ENCODE results near the gene CASD1.

The CASD1 gene

DNA sequence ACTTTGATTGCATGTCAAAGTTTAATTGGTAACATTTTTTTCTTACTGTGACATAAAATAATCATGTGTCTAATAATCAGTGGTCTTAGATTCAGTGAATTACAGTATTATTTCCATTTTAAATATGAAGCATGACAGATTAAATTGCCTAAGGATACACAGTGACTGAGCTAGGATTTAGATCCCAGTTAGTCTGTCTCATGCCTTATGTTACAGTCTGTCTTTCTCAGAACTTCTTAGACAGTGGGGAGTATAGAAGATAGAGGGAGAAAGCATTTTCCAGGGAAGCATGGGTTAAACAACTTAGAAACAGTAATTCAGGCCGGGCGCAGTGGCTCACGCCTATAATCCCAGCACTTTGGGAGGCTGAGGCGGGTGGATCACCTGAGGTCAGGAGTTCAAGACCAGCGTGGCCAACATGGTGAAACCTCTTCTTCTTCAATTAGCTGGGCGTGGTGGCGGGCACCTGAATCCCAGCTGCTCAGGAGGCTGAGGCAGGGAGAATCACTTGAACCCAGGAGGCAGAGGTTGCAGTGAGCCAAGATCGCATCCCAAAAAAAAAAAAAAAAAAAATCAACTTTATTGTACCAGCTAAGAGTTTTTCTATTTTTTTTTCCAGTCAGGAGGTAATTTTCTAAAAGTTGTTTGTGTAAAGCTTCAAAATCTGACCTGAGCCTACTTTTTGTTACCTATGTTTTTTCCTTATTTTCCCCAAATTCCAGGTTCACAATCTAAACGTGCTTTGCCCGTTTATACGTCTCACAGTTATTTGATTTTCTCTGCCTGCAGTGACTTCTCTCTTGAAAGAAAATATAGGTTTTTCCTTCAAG is 3.3 kb downstream of the CASD1 start:
- no peak for DNase-seq (ENCODE audit: low read depth in 3 of 3, low spot score in 1 of 3)

DNA sequence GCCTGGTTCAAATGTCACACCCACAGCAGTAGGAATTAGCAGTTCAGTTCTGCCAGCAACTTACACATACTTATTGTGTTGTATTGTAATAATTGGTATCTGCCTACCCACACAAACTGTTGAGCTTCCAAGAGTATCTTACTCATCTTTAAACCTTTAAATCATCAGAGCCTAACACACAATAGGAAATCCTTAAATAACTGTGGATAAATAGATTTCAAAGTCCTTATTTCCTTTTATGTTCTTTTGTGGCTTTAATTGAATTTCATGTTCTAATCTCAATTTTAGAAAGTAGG is 3.9 kb downstream of the CASD1 start:
- DNase-seq (ENCODE audit: low read depth in 3 of 3, low spot score in 1 of 3) = no peak

DNA sequence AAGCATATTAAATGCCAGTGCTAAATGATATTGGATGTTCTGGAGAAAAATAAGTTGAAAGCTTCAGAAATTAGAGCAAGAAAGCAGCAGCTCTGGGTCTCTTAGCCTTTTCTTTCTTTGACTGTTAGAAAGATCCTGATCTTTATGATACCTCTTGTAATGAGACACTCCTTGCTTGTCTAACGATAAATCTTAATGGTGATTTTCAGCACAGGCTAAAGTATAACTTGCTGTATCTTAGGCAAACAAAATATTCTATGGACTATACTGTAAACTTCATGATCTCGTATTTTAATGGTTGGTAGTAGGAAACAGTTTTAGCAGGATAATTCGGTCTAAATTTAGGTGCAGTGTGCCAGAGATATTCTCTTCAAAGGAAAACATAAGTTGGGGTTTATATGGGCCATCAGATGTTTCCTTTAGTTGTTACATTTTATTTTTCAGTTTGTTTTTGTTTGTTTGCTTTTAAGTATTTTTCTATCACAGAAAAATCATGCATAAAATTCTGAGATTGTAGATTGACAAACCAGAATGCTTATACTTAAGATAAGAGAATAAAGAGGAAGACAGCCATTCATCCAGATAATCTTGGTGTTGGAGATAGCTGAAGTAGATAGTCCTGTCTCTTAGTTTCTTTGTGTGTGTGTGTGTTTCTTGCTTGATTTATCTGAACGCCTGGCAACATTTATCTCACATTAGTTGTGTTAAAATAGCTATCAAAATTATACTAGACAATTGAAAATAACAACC is 4.7 kb downstream of the CASD1 start:
- no peak for DNase-seq (ENCODE audit: low read depth in 3 of 3, low spot score in 1 of 3)

DNA sequence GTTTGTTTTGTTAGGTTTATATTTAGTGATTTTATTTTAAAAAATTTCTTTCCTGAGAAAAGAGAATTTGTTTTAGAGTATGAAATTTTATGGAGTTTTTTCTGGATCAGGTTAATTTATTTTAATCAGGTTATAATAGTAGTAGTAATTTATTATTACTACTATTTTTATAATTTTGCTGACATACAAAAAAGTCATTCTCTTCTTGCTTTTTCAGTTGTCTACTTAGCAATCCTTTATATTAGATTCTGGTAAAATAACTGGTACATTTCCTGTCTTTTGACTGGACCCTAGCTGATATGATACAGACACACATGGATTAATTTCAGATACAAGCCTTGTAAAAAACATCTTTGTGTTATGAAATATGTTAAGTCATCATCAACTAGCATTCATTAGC is 5.3 kb downstream of the CASD1 start:
- DNase-seq (ENCODE audit: low read depth in 3 of 3, low spot score in 1 of 3) = no peak

DNA sequence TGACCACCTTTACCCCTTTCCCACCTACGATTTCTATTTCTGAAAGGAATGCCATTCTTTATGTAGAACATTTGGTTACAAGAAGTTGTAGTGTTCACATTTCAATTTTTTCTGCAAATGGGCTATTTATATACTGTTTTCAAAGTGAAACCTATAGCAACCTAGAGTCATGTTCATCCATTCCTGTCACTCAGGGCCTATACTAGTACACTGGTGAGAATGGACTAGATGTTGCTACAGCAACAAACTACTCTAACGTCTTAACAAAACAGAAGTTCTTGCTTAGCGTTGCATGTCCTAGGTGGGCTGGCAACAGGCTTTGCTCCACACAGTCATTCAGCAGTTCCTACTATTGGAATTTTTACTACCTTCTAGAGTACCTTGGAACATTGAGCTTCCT is 16.3 kb downstream of the CASD1 start:
- no peak for DNase-seq (ENCODE audit: low read depth in 3 of 3, low spot score in 1 of 3)

DNA sequence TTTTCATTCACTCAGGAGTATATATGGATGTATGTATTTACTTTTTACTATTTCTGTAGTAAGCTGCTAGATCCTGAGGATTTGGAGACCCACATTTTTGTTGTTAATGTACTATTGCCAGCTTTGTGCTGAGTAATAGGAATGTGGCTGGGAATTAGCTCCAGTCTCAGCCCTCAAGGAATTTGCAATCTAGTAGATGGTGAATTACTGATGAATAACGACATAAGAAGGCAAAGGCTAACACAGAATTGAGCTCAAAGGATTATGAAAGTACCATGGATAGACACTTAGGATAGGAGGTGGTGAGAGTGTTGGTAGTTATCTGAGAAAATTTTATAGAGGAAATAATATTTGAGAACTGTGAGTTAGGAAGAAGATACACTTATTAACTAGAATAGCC is 19.9 kb downstream of the CASD1 start:
- no peak for DNase-seq (ENCODE audit: low read depth in 3 of 3, low spot score in 1 of 3)

DNA sequence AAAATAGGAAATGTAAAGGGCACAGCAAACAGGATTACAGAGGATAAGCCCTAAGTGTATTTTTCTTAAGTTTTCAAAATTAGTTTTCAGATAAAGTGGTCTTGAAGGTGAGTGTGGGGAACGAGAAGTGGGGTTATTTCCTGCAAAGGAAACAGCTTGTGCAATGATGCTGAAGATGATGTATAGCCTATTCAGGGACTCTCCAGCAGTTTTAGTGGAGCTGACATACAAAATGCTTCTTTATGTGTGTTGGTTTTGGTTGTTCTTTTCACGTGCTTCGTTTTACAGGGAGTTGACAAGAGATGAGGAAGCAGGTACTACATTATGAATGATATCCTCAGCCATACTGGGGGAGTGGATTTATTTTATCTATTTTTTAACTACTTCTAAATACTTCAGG is 20.5 kb downstream of the CASD1 start:
- DNase-seq (ENCODE audit: low read depth in 3 of 3, low spot score in 1 of 3) = no peak

DNA sequence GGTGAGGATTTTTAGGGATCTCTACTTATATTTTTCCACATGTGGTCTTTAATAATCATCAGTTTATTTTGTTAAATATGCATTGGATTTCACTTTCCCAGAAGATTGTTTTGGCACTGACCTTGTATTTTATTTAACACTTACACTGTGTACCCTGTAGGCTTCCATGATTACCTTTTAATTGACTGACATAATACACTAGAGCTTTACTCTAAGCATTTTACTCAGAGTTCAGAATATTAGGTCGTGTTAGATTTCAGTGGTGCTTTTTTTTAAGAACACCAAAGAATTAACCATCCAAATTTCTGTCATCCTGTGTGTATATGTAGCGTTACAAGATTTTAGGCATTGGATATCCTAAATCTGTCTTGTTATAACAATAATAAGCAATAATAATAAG is 23.1 kb downstream of the CASD1 start:
- DNase-seq (ENCODE audit: low read depth in 3 of 3, low spot score in 1 of 3) = no peak

DNA sequence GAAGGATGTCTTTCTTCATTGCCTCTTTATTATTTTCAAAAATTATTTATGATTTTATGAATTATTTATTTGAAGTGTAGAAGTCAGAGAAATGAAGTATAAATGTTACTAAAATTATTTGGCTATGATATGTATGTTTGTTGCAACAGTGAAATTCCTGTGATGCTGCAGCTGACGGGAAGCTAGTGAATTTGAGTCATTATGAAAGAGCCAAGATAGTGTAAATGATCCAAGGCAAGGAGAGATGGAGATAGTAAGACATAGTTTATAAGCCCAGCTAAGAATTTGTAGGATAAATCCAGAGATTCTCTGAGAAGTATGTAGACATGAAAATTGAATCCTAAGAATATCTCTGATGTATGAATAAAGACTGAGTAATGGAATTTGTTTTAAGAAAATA is 30.8 kb downstream of the CASD1 start:
- DNase-seq (ENCODE audit: low read depth in 3 of 3, low spot score in 1 of 3) = no peak

DNA sequence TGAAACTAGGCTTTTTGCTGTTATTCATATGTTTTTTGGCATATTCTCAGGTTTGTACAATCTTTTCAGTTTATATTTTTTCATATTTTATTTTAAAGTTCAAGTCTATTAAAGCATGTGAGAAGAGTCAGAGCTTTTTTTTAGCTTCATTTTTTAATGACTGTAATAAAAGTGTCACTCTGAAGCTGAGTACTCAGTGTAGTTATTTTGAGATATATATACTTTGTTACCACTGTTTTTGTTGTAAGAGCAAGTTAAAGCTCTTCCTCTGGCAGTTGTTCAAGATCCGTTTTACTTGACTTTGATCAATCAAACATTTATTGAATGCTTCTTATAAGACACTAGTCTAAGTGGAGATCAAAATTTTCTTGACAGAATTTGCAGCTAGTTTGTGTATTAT is 37.5 kb downstream of the CASD1 start:
- no peak for DNase-seq (ENCODE audit: low read depth in 3 of 3, low spot score in 1 of 3)

DNA sequence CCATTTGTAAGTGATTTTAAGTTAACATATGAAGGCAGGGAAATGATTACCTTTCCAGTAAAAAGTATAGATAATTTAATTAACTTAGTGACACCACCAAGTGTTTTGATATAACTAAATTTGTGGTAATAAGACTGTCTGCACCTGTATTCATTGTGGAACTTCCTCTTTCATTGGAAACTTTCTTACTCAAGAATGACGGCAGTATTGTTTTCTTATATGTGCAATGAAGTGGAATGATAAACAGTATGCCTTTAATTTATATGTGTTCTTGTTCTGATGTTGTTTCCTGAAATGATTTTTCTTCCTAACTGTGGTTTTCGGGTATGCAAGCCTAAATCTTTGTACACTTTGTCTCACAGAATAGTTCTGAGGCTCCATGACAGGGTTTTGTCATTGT is 46.4 kb downstream of the CASD1 start:
- no peak for DNase-seq (ENCODE audit: low read depth in 3 of 3, low spot score in 1 of 3)

DNA sequence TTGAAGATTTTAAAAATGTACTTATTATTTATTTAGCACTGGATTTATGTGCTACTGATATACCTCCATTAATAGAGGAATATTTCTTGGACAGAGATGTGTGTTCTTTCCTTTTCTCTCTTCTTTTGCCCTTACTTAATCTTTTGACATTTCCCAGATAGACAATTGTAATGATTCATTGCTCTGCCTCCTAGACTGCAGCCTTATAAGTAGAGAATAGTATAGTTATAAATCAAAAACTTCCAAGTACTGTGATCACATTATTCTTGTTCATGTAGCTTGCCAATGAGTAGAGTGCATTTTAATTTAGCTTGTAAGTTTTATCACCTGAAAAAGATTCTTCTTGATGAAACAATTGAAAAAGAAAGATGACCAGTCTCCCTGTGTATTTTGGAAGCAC is 47.6 kb downstream of the CASD1 start:
- DNase-seq (ENCODE audit: low read depth in 3 of 3, low spot score in 1 of 3) = no peak

DNA sequence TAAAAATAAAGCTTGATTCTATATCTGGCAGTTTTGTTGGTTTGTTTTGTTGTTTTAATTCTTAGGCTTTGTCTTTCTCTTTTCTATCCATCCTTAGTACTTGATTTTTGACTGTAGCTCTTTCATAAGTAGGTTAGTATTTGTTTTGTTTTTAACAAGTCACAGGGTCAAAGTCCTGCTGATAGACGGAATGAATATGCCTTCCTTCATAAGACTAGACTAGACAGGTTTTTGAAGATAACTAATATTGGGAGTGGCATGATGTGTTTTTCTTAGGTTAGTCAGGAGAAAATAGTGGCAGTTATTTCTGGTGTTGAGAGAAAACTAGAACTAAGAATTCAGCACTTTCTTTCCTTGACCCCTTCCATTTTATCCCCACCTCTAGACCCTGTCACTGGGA is 50.4 kb downstream of the CASD1 start:
- no peak for DNase-seq (ENCODE audit: low read depth in 3 of 3, low spot score in 1 of 3)

DNA sequence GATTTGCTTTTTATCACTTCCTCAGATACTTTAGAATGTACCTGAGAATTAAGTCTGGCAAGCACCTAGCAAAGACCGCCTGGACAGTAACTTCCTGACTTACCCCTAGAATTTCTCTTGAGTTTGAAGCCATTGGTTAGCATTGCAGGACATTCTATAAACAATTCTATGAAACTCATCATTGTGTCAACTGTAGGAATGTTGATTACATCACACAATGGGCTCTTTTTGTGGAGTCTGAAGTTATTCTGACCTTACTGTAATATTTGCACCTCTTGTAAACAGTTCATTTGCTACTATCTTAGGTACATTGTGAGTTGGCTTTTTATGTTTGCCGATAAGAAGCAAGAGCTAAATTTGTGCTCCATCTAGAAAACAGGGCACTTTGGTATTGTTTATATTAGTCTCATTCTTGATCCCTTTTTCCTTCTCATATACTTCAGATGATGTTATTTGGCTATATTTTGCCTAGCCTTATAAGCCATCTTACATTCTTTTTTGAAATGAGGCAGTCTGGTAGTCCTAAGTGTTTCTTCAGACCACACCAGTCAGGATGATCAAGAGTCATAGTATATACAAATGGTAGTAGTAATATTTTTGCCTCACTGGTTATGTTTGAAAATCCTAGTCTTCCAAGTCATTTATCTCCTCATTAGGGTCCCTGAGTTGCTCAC is 52.4 kb downstream of the CASD1 start:
- DNase-seq (ENCODE audit: low read depth in 3 of 3, low spot score in 1 of 3) = no peak

DNA sequence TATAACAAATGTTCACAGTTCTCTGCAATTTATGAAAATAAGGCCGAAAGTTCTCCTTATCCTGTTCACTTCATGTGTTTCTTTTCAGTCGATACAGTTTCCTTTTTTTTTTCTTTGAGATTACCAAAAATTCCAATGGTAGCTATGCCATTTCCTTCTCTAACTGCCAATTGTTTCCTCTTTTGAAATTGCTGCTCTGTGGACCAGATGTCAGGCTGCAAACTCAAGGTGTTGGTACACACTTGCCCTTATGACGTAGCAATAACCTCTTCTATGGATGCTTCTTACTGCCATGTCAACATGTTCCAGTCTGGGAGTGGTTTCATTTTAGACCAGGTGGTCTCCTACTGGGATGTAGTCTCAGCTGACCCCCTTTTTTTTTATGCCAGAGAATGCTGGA is 52.9 kb downstream of the CASD1 start:
- DNase-seq (ENCODE audit: low read depth in 3 of 3, low spot score in 1 of 3) = no peak

DNA sequence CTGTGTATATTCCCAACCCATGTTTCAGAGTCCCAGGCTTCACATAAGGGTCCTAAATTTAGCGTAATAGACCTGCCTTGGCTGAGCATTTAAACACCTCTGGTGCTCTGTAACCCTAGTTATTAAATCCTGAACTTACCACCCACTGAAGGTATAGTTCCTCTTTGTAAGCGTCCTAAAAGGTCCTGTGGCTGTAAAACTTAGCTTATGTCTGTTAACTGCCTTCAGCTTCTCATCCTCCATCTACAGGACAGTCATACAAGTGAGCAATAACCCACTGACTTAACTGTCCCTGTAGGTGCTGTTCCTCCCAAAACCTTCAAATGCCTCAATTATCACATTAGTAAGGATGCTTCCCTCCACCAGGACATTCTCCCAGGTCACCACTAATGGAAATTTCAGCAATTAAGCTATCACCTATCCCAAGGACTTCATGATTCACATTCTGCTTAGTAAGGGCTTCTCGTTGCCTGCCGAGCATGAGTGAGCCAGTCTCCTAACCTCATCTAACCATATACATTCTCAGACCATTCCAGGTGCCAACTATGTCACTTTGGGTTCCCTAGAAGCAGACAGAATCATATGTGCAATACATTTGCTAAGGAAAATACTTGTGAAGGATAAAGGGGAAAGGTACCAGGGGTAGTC is 55.8 kb downstream of the CASD1 start:
- DNase-seq (ENCODE audit: low read depth in 3 of 3, low spot score in 1 of 3) = no peak

DNA sequence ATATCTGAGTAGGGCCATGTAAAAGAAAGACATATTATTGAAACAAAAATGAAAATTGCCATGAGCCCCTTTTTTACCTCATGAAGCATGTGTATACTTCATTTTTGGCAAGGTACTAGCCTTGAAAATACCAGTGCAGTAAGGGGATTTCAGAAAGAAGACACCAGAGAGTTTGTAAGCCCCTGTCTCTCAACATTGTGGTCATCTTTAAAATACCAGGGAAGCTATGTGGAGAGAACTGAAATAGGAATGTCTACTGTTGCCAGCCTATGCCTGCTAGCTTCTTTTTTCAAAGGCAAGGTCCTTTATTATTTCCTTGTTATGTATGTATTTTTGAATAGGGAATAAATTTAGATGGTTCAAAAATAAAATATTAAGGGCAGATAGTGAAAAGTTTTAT is 57.8 kb downstream of the CASD1 start:
- DNase-seq (ENCODE audit: low read depth in 3 of 3, low spot score in 1 of 3) = no peak

DNA sequence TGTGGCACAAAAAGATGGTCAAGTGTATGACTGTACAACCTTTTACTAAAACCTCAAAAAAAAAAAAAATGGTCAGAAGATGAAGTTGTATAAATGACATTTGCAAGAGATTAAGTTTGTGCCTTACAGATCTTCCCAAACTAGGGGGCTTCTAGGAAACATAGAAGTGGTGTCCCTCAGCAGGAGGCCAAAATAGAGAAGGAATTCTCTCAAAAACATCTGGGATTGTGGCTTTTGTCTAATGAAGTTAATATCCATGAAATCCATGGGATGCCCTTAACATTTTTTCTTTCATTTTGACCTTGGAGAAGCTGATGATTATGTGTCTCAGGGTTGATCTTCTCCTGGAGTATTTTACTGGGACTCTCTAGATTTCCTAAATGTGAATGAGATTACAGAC is 62.2 kb downstream of the CASD1 start:
- DNase-seq (ENCODE audit: low read depth in 3 of 3, low spot score in 1 of 3) = no peak

DNA sequence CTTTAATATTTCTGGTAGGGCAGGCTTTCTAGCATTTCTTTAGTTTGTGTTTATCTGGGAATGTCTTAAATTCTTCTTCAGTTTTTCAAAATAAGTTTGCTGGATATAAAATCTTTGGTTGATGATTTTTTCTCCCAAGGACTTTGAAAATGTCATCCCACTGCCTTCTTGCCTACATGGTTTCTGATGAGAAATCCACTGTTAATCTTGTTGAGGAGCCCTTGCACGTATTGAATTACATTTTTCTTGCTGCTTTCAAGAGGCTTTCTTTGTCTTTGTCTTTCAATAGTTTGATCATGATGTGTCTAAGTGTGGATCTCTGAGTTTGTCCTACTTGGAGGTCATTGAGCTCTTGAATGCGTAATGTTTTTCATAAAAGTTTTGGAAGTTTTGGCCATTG is 66.0 kb downstream of the CASD1 start:
- DNase-seq (ENCODE audit: low read depth in 3 of 3, low spot score in 1 of 3) = no peak

DNA sequence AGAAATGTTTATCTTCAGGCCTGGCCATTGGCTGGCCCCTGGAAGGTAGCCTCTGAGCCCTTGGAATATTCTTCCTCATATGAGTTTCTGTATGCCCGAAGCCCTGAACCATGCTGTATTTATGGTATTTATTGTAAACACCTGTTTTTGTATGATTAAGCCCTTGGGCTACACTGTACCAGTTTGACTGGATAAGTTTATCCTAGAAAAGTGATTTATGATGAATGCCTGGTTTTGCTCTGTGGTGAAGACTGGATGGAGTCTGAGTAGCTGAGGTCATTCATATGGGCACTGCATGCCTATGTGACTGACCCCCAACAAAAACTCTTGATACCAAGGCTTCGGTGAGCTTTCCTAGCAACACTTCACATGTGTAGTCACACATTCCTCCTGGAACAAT is 66.7 kb downstream of the CASD1 start:
- DNase-seq (ENCODE audit: low read depth in 3 of 3, low spot score in 1 of 3) = no peak

DNA sequence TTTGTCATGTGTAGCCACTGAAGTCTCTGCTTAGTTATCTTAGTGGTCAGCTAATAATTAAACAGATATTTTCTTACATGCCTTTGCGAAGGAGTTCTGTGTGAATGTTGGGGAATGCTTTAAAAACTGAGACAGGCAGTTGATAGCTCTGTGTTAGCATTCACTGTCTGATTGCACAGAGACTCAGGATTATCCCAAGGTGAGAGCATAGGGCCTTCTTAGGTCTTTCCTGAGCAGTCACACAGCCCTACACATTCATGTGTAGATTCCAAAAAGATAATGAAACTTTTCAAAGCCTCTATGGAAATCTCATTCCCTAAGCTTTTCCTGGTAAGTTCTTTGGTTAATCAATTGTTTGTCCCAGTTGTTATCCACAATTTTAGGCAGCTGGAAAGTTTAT is 67.7 kb downstream of the CASD1 start:
- no peak for DNase-seq (ENCODE audit: low read depth in 3 of 3, low spot score in 1 of 3)

DNA sequence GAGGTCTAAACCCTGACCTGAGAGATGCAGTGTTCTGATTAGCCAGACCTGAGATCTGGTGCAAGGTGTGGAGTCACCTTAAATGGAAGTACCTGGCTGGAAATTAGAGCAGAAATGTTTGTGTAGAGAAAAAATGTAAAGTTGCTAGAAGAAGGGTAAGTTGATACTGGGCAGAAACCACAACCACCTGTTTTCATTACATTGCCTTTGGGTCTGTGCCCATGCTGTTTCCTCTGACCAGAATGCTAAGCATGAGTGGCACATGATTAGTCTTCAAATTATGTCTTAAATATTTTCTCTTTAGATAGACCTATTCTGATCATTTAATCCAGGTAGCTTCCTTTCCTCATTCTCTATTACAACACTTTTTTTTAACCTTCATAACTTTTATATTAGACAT is 69.0 kb downstream of the CASD1 start:
- no peak for DNase-seq (ENCODE audit: low read depth in 3 of 3, low spot score in 1 of 3)
